DND-41 (cell line): ENCODE measurements around the gene CRISP1.

ENCODE experiments used
- ATAC-seq: fragments of 200-7000 bp; cut with Tn5 transposase; 3 replicates; pipeline ENCODE4 v1.9.1; 2021; ENCODE audit warnings: low read depth; ENCODE audit not compliant: insufficient read depth
- DNase-seq: peaks from one replicate; pipeline ENCODE4 v3.0.0-alpha.2; 2020
- H2AFZ ChIP-seq: 2 replicates; pipeline ENCODE4 v1.6.0; 2012; ENCODE audit warnings: low read depth, low read length
- H3K27ac ChIP-seq: 2 replicates; pipeline ENCODE4 v1.5.1; 2012; ENCODE audit warnings: low read length, inconsistent platforms
- H3K27me3 ChIP-seq: fragments of 200-600 bp; sonication (generic); 2 replicates; pipeline ENCODE4 v1.6.0; 2012; ENCODE audit warnings: low read length, mild to moderate bottlenecking, inconsistent platforms; ENCODE audit not compliant: insufficient read depth, poor library complexity
- H3K36me3 ChIP-seq: 2 replicates; pipeline ENCODE4 v1.5.1; 2012; ENCODE audit warnings: low read length, inconsistent platforms; ENCODE audit not compliant: insufficient read depth
- H3K4me1 ChIP-seq: 2 replicates; pipeline ENCODE4 v1.5.1; 2012; ENCODE audit warnings: mild to moderate bottlenecking, low read length; ENCODE audit not compliant: insufficient read depth
- H3K4me2 ChIP-seq: 2 replicates; pipeline ENCODE4 v1.6.0; 2012; ENCODE audit warnings: mild to moderate bottlenecking, moderate library complexity, low read length, inconsistent platforms; ENCODE audit not compliant: insufficient read depth
- H3K4me3 ChIP-seq, 2 experiments: fragments of 200-600 bp in 1 of 2; shearing (Covaris generic) in 1 of 2; 2 replicates each; pipeline ENCODE4 v1.5.1; 2012 to 2016; ENCODE audit warnings: inconsistent platforms in 2 of 2, low read length in 2 of 2, mild to moderate bottlenecking in 2 of 2, low read depth in 1 of 2, moderate library complexity in 1 of 2
- H3K79me2 ChIP-seq: 2 replicates; pipeline ENCODE4 v1.6.0; 2012; ENCODE audit warnings: low read length, inconsistent platforms; ENCODE audit not compliant: insufficient read depth
- H3K9ac ChIP-seq: 2 replicates; pipeline ENCODE4 v1.6.0; 2012; ENCODE audit warnings: low read depth, mild to moderate bottlenecking, inconsistent platforms, low read length, moderate library complexity
- H3K9me3 ChIP-seq: 2 replicates; pipeline ENCODE4 v1.5.1; 2012; ENCODE audit warnings: low read length, moderate library complexity, mild to moderate bottlenecking, inconsistent platforms; ENCODE audit not compliant: insufficient read depth, severe bottlenecking
- H4K20me1 ChIP-seq: 2 replicates; pipeline ENCODE4 v1.6.0; 2012; ENCODE audit warnings: low read length; ENCODE audit not compliant: insufficient read depth
- CTCF ChIP-seq: IDR thresholded peaks from 2 replicates; pipeline ENCODE4 v1.5.1; 2012; ENCODE audit warnings: borderline replicate concordance, low read length, moderate library complexity, mild to moderate bottlenecking; ENCODE audit not compliant: poor library complexity, severe bottlenecking; ENCODE audit errors: extremely low read depth
- EZH2 ChIP-seq: IDR thresholded peaks from 3 replicates; pipeline ENCODE4 v1.6.1; 2012; ENCODE audit warnings: borderline replicate concordance, low read depth, mild to moderate bottlenecking, moderate library complexity, low read length, inconsistent platforms; ENCODE audit not compliant: severe bottlenecking

Gene CRISP1

GRCh38 chr6:49866485-49866943 is at the start of gene CRISP1:
Gene CRISP1 (minus strand): TSS chr6:49866535. CDS start chr6:49857400, 9,135 bp downstream.
- Histone ChIP-seq H4K20me1 (no peaks in the 10 kb centered on the region), H2AFZ (no peak within 1 kb of the TSS), H3K79me2 (no peaks in the 10 kb centered on the region), H3K4me2 (no peak within 1 kb of the TSS), H3K9ac (no peak within 1 kb of the TSS), H3K4me3 (no peak within 1 kb of the TSS), H3K36me3 (no peaks in the 10 kb centered on the region), H3K27ac (no peak within 1 kb of the TSS), H3K9me3 (no peaks in the 10 kb centered on the region), H3K4me1 (no peaks in the 10 kb centered on the region), H3K27me3 (no peaks in the 10 kb centered on the region)
- TF ChIP-seq CTCF = no peak
- no peak for TF ChIP-seq EZH2
- DNase-seq (no peak), ATAC-seq (no peak)

- ATAC-seq (no peak), DNase-seq (no peak)
- Histone ChIP-seq H3K4me3 (no peak overlapping the region), H3K36me3 (no peaks in the 10 kb centered on the region), H3K4me1 (no peaks in the 10 kb centered on the region), H2AFZ (no peak overlapping the region), H3K9ac (no peak overlapping the region), H3K27me3 (no peaks in the 10 kb centered on the region), H3K9me3 (no peaks in the 10 kb centered on the region), H4K20me1 (no peaks in the 10 kb centered on the region), H3K27ac (no peak overlapping the region), H3K4me2 (no peak overlapping the region), H3K79me2 (no peaks in the 10 kb centered on the region)
- no peak for TF ChIP-seq EZH2
- no peak for TF ChIP-seq CTCF
Observed at GRCh38 chr6:49915035-49915434, 48.7 kb upstream of the CRISP1 start.

- Histone ChIP-seq H3K4me3 (no peak overlapping the region), H3K27ac (no peak overlapping the region), H3K36me3 (no peaks in the 10 kb centered on the region), H3K4me1 (no peaks in the 10 kb centered on the region), H3K27me3 (no peaks in the 10 kb centered on the region), H3K4me2 (no peak overlapping the region), H3K9ac (no peak overlapping the region), H3K9me3 (no peaks in the 10 kb centered on the region), H3K79me2 (no peaks in the 10 kb centered on the region), H2AFZ (no peak overlapping the region), H4K20me1 (no peaks in the 10 kb centered on the region)
- TF ChIP-seq EZH2 (no peak), CTCF (no peak)
- ATAC-seq (no peak), DNase-seq (no peak)
Observed at GRCh38 chr6:49913636-49914375, 47.5 kb upstream of the CRISP1 start.

GRCh38 chr6:49912196-49912595 is 45.9 kb upstream of the CRISP1 start:
- no peaks in the 10 kb centered on the region for H3K9me3 ChIP-seq
- H3K27ac ChIP-seq = no peak overlapping the region
- no peak overlapping the region for H3K4me2 ChIP-seq
- H3K4me3 ChIP-seq = no peak overlapping the region
- no peaks in the 10 kb centered on the region for H3K36me3 ChIP-seq
- no peak overlapping the region for H2AFZ ChIP-seq
- H3K27me3 ChIP-seq = no peaks in the 10 kb centered on the region
- H4K20me1 ChIP-seq = no peaks in the 10 kb centered on the region
- H3K9ac ChIP-seq = no peak overlapping the region
- H3K4me1 ChIP-seq = no peaks in the 10 kb centered on the region
- TF ChIP-seq EZH2 (no peak), CTCF (no peak)
- DNase-seq (no peak), ATAC-seq (no peak)
- no peaks in the 10 kb centered on the region for H3K79me2 ChIP-seq
